SK-N-SH treated with all-trans-retinoic acid at 6 μM for 48 hours (cell line): Measurements from ENCODE around the gene MRGPRG.

Experiments used
- ARNTL ChIP-seq: fragments of 450-650 bp; formaldehyde crosslinking; IDR thresholded peaks from 2 replicates; pipeline ENCODE4 v1.5.0; 2020; ENCODE audit warnings: low read depth, mild to moderate bottlenecking, moderate library complexity, borderline replicate concordance
- ZNF8 ChIP-seq: fragments of 450-650 bp; formaldehyde crosslinking; IDR thresholded peaks from 2 replicates; pipeline ENCODE4 v1.5.0; 2020; ENCODE audit warnings: mild to moderate bottlenecking, moderate library complexity
- TF ChIP-seq, protein P1 (sequence below): fragments of 250-450 bp; sonication (Bioruptor Pico); IDR thresholded peaks from 2 replicates; pipeline ENCODE4 v1.5.0; 2020; ENCODE audit warnings: mild to moderate bottlenecking, moderate library complexity
- TF ChIP-seq, protein P2 (sequence below): fragments of 250-450 bp; sonication (Bioruptor Pico); IDR thresholded peaks from 2 replicates; pipeline ENCODE4 v1.5.1; 2020; ENCODE audit warnings: low read depth, mild to moderate bottlenecking, moderate library complexity
- TF ChIP-seq, protein P3 (sequence below): fragments of 250-450 bp; sonication (Bioruptor Pico); IDR thresholded peaks from 2 replicates; pipeline ENCODE4 v1.8.0; 2020; ENCODE audit warnings: mild to moderate bottlenecking, moderate library complexity, borderline replicate concordance

DNA sequence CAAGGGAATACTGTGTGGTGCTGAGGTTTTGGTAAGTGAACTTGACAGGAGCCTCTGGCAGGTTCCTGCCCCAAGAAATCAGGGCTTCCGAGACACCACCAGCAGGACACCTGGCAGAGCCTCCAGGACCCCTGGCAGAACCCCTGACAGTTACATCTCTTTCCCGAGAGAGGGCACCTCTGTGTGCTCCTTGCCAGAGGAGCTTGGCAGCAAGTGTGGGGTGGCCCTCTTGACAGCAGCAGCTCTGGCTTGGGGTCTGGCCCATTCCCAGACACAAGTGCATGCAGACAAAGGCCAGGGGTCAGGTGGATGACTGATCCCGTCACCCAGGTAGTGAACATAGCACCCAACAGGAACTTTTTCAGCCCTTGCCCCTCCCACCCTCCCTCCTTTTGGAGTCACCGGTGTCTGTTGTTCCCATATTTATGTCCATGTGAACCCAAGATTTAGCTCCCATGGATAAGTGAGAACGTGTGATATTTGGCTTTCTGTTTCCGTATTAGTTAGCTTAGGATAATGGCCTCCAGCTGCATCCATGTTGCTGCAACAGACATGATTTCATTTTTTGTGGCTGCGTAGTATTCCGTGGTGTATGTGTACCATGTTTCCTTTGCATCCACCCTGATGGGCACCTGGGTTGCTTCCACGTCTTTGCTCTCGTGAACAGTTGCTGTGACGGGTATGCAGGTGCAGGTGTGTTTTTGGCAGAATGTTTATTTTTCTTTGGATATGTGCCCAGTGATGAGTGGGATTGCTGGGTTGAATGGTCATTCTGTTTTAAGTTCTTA lies 32.3 kb downstream of the MRGPRG start:
- TF ChIP-seq, protein P1, sequence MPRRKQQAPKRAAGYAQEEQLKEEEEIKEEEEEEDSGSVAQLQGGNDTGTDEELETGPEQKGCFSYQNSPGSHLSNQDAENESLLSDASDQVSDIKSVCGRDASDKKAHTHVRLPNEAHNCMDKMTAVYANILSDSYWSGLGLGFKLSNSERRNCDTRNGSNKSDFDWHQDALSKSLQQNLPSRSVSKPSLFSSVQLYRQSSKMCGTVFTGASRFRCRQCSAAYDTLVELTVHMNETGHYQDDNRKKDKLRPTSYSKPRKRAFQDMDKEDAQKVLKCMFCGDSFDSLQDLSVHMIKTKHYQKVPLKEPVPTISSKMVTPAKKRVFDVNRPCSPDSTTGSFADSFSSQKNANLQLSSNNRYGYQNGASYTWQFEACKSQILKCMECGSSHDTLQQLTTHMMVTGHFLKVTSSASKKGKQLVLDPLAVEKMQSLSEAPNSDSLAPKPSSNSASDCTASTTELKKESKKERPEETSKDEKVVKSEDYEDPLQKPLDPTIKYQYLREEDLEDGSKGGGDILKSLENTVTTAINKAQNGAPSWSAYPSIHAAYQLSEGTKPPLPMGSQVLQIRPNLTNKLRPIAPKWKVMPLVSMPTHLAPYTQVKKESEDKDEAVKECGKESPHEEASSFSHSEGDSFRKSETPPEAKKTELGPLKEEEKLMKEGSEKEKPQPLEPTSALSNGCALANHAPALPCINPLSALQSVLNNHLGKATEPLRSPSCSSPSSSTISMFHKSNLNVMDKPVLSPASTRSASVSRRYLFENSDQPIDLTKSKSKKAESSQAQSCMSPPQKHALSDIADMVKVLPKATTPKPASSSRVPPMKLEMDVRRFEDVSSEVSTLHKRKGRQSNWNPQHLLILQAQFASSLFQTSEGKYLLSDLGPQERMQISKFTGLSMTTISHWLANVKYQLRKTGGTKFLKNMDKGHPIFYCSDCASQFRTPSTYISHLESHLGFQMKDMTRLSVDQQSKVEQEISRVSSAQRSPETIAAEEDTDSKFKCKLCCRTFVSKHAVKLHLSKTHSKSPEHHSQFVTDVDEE: no peak
- TF ChIP-seq ARNTL (CRISPR knock-in tag) (no peak), ZNF8 (no peak)
- TF ChIP-seq, protein P2, sequence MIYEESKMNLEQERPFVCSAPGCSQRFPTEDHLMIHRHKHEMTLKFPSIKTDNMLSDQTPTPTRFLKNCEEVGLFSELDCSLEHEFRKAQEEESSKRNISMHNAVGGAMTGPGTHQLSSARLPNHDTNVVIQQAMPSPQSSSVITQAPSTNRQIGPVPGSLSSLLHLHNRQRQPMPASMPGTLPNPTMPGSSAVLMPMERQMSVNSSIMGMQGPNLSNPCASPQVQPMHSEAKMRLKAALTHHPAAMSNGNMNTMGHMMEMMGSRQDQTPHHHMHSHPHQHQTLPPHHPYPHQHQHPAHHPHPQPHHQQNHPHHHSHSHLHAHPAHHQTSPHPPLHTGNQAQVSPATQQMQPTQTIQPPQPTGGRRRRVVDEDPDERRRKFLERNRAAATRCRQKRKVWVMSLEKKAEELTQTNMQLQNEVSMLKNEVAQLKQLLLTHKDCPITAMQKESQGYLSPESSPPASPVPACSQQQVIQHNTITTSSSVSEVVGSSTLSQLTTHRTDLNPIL (CRISPR knock-in tag): no peak
- TF ChIP-seq, protein P3, sequence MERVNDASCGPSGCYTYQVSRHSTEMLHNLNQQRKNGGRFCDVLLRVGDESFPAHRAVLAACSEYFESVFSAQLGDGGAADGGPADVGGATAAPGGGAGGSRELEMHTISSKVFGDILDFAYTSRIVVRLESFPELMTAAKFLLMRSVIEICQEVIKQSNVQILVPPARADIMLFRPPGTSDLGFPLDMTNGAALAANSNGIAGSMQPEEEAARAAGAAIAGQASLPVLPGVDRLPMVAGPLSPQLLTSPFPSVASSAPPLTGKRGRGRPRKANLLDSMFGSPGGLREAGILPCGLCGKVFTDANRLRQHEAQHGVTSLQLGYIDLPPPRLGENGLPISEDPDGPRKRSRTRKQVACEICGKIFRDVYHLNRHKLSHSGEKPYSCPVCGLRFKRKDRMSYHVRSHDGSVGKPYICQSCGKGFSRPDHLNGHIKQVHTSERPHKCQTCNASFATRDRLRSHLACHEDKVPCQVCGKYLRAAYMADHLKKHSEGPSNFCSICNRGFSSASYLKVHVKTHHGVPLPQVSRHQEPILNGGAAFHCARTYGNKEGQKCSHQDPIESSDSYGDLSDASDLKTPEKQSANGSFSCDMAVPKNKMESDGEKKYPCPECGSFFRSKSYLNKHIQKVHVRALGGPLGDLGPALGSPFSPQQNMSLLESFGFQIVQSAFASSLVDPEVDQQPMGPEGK (CRISPR knock-in tag): no peak
